Osteoblast (primary cell): ENCODE data around the gene SLC6A17. TPM values are rescaled to one million over a fixed set of nuclear protein-coding genes. Genes with fewer than 3 reads are reported as not detected.
A peak's percentile ranks its signal among the peaks of the same experiment; 100 is the strongest.

Experiments used
- DNase-seq: peaks from one replicate; pipeline ENCODE4 v3.0.0; 2011; ENCODE audit warnings: low spot score, mixed read lengths; ENCODE audit not compliant: insufficient read length; ENCODE audit errors: missing footprints
- H2AFZ ChIP-seq: 2 replicates; pipeline ENCODE4 v1.6.0; 2011; ENCODE audit warnings: mild to moderate bottlenecking, low read length
- H3K27ac ChIP-seq: 2 replicates; pipeline ENCODE4 v1.5.1; 2011; ENCODE audit warnings: mild to moderate bottlenecking, low read depth, low read length, moderate library complexity
- H3K27me3 ChIP-seq: 2 replicates; pipeline ENCODE4 v1.6.0; 2012; ENCODE audit warnings: mild to moderate bottlenecking, control low read depth, inconsistent platforms, low read length, moderate library complexity; ENCODE audit not compliant: insufficient read depth
- H3K36me3 ChIP-seq: 2 replicates; pipeline ENCODE4 v1.5.1; 2011; ENCODE audit warnings: mild to moderate bottlenecking, low read length, control low read depth, moderate library complexity; ENCODE audit not compliant: insufficient read depth
- H3K4me1 ChIP-seq: 2 replicates; pipeline ENCODE4 v1.5.1; 2011; ENCODE audit warnings: mild to moderate bottlenecking, low read length, control low read depth, moderate library complexity; ENCODE audit not compliant: insufficient read depth
- H3K4me2 ChIP-seq: 2 replicates; pipeline ENCODE4 v1.6.0; 2011; ENCODE audit warnings: mild to moderate bottlenecking, low read length; ENCODE audit not compliant: insufficient read depth
- H3K4me3 ChIP-seq: fragments of 200-600 bp; sonication (generic); 3 replicates; pipeline ENCODE4 v1.5.1; 2012; ENCODE audit warnings: mild to moderate bottlenecking, low read length, inconsistent platforms; ENCODE audit not compliant: insufficient read depth
- H3K79me2 ChIP-seq: 2 replicates; pipeline ENCODE4 v1.6.0; 2012; ENCODE audit warnings: mild to moderate bottlenecking, low read length, control low read depth, inconsistent platforms; ENCODE audit not compliant: insufficient read depth
- H3K9me3 ChIP-seq: 2 replicates; pipeline ENCODE4 v1.5.1; 2011; ENCODE audit warnings: low read depth, low read length, control low read depth
- H4K20me1 ChIP-seq: 2 replicates; pipeline ENCODE4 v1.6.0; 2012; ENCODE audit warnings: mild to moderate bottlenecking, low read length, control low read depth; ENCODE audit not compliant: insufficient read depth
- total RNA-seq: library from RNA; depleted of rRNA; stranded (reverse); fragments of >200 nt; gene quantifications from 2 replicates; pipeline ENCODE4 v1.2.3, GENCODE V29; 2012
- TF ChIP-seq, protein P1 (sequence below): IDR thresholded peaks from 2 replicates; pipeline ENCODE4 v1.5.1; 2011; ENCODE audit warnings: mild to moderate bottlenecking, low read depth, low read length, moderate library complexity; ENCODE audit errors: extremely low read depth

Gene SLC6A17
- total RNA-seq, 1 donor = under 0.01 TPM

DNA sequence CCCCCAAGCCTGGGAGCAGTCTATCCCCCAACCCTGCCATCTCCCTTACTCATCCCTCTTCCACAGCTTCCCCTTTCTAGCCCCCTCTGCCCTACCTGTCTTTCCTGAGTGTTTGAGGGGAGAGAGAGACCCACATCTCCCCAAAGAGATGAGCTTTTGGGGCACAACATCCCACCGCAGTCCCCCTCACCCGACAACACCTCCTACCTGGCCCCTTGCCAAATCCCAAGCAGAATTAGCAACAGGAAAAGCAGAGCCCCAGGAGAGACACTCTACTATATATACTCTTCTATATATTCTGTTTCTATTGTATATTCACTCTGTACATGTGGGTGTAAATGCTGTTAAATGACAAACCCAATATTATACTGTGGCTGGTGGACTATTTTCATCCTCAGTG, 49.9 kb downstream of the SLC6A17 start:
- TF ChIP-seq, protein P1, sequence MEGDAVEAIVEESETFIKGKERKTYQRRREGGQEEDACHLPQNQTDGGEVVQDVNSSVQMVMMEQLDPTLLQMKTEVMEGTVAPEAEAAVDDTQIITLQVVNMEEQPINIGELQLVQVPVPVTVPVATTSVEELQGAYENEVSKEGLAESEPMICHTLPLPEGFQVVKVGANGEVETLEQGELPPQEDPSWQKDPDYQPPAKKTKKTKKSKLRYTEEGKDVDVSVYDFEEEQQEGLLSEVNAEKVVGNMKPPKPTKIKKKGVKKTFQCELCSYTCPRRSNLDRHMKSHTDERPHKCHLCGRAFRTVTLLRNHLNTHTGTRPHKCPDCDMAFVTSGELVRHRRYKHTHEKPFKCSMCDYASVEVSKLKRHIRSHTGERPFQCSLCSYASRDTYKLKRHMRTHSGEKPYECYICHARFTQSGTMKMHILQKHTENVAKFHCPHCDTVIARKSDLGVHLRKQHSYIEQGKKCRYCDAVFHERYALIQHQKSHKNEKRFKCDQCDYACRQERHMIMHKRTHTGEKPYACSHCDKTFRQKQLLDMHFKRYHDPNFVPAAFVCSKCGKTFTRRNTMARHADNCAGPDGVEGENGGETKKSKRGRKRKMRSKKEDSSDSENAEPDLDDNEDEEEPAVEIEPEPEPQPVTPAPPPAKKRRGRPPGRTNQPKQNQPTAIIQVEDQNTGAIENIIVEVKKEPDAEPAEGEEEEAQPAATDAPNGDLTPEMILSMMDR = no peak
- Histone ChIP-seq H3K79me2 (no peaks in the 10 kb centered on the region), H3K4me2 (no peak overlapping the region), H3K9me3 (no peaks in the 10 kb centered on the region), H3K27ac (no peak overlapping the region), H3K4me3 (no peak overlapping the region), H4K20me1 (no peaks in the 10 kb centered on the region), H3K36me3 (no peaks in the 10 kb centered on the region), H3K27me3 (no peaks in the 10 kb centered on the region), H3K4me1 (peaks cover 8% of the 10 kb centered on the region), H2AFZ (no peak overlapping the region)
- no peak for DNase-seq

DNA sequence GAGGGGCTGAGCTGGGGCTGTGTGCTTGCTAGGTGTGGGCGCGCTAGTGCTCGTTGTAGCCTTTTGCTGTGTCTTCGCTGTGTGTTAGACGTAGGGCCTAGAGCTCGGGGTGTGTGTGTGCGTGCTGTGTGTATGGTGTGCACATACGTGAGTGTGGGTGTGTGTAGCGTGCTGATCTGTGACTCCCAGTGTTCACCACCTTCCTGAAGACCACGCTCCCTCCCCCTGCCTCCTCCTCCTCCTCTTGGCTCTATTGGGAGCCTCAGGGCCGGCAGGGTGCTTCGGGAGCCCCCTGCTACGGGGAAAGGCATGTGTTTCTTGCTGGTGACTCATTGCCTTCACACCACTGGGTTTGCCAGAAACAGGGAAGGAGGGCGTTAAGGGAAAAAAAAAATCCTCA, 50.4 kb downstream of the SLC6A17 start:
- TF ChIP-seq, protein P1 = no peak
- Histone ChIP-seq H3K4me2 (no peak overlapping the region), H3K36me3 (no peaks in the 10 kb centered on the region), H3K9me3 (no peaks in the 10 kb centered on the region), H3K4me3 (no peak overlapping the region), H3K27ac (no peak overlapping the region), H4K20me1 (no peaks in the 10 kb centered on the region), H3K79me2 (no peaks in the 10 kb centered on the region), H3K27me3 (no peaks in the 10 kb centered on the region), H2AFZ (no peak overlapping the region), H3K4me1 (peaks cover 8% of the 10 kb centered on the region)
- no peak for DNase-seq

DNA sequence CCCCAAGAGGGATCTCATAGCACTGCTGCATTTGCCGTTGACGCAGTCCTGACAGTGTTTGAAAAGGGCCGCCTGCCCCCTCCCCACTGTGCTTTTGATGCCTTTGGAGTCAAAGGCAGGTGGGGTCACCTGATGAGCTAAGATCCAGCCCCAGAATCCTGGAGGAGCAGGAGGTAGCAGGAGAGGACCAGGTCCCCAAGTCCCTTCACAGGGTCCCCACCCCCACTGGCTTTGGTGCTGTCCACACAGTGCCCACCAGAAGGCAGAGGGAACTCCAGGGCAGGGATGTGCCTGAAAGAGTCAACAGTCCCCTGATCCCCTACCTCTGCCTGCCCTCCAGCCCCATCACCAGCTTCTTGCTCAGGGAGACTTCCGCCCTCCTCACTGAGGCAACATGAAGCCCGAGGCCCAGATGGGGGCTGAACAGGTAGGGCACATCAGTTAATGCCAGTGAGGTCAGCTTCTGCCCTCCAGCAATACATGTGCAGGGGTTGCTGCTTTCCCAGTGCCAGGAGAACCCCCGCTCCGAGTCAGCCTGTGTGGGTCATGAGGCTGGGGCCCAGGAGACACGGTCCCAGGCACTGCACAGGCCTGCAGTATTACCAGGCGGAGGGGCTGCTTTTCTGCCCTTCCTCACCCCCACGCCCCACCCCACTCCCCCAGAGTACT, 51.0 kb downstream of the SLC6A17 start:
- Histone ChIP-seq H3K79me2 (no peaks in the 10 kb centered on the region), H3K4me1 (peaks cover 8% of the 10 kb centered on the region), H3K27me3 (no peaks in the 10 kb centered on the region), H4K20me1 (no peaks in the 10 kb centered on the region), H3K4me2 (no peak overlapping the region), H3K9me3 (no peaks in the 10 kb centered on the region), H3K36me3 (no peaks in the 10 kb centered on the region), H2AFZ (no peak overlapping the region), H3K4me3 (no peak overlapping the region), H3K27ac (no peak overlapping the region)
- TF ChIP-seq, protein P1 = no peak
- DNase-seq = peak; percentile 36

DNA sequence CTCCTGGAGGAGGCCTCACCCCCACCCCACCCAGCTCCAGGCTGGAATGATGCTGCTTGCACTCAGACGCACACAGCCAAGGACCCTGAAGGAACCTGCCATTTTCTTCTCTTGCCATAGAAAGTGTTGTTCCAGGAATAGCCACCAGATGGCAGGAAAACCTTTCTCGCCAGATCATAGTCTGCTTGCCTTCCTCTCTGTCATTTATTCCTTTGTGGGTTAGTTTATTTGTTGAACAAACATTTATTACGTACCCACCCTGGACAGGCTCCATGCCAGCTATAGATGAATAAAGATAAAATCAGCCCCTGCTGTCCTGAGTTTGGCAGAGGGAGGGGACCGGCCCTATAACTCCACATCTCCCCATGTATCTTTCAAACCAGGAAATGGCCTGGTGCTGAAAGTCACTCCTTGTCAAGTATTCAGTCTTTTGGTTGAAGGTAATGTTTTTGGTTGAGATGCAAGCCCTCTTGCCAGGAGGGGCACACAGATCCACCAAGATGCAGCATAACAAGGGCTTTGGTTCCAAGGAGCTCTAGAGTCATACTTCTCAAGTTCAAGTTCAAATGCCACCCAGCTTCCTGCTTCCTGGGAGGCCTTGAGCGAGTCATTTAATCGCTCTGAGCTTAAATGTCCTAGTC, 52.8 kb downstream of the SLC6A17 start:
- H3K36me3 ChIP-seq = no peaks in the 10 kb centered on the region
- no peaks in the 10 kb centered on the region for H3K79me2 ChIP-seq
- TF ChIP-seq, protein P1 = peak; percentile 87
- DNase-seq = peak; percentile 91
- H3K4me3 ChIP-seq = no peak overlapping the region
- H3K9me3 ChIP-seq = no peaks in the 10 kb centered on the region
- H4K20me1 ChIP-seq = no peaks in the 10 kb centered on the region
- no peak overlapping the region for H3K27ac ChIP-seq
- H3K27me3 ChIP-seq = no peaks in the 10 kb centered on the region
- H3K4me2 ChIP-seq = peak overlapping the region; percentile 4
- peaks cover 8% of the 10 kb centered on the region for H3K4me1 ChIP-seq
- H2AFZ ChIP-seq = peak overlapping the region; percentile 66
